ENCODE data around the gene TPM3.

The TPM3 gene

GRCh38 chr1:154176337-154176736 lies 15.6 kb downstream of the TPM3 start:
- no peak for DNase-seq (ENCODE audit: insufficient read length, low spot score)
- no peak for FAIRE-seq

GRCh38 chr1:154174654-154175053 lies 17.2 kb downstream of the TPM3 start:
- FAIRE-seq: no peak
- no peak for DNase-seq (ENCODE audit: insufficient read length, low spot score)
- no peak for TF ChIP-seq POLR2AphosphoS5 (IDR thresholded peaks at IDR 0.05; ENCODE audit: low read depth, low read length)
- TF ChIP-seq POLR2A (IDR thresholded peaks at IDR 0.05; ENCODE audit: low read depth, low read length): no peak
- TF ChIP-seq TAF1 (IDR thresholded peaks at IDR 0.05; ENCODE audit: low read depth, low read length): no peak
- no peak for TF ChIP-seq POU2F2 (IDR thresholded peaks at IDR 0.05; ENCODE audit: low read depth, low read length)
- no peak for TF ChIP-seq PAX5 (IDR thresholded peaks at IDR 0.05; ENCODE audit: insufficient read depth, low read length, severe bottlenecking)
- no peak for TF ChIP-seq SPI1 (IDR thresholded peaks at IDR 0.05; ENCODE audit: low read depth, low read length)

More at GRCh38 chr1:154176337-154176736, 15.6 kb downstream of the TPM3 start:
- no peak for TF ChIP-seq POLR2A (IDR thresholded peaks at IDR 0.05; ENCODE audit: low read depth, low read length)
- TF ChIP-seq POLR2AphosphoS5 (IDR thresholded peaks at IDR 0.05; ENCODE audit: low read depth, low read length): no peak
- TF ChIP-seq TAF1 (IDR thresholded peaks at IDR 0.05; ENCODE audit: low read depth, low read length): no peak
- no peak for TF ChIP-seq PAX5 (IDR thresholded peaks at IDR 0.05; ENCODE audit: insufficient read depth, low read length, severe bottlenecking)
- TF ChIP-seq POU2F2 (IDR thresholded peaks at IDR 0.05; ENCODE audit: low read depth, low read length): no peak
- no peak for TF ChIP-seq SPI1 (IDR thresholded peaks at IDR 0.05; ENCODE audit: low read depth, low read length)

DNA sequence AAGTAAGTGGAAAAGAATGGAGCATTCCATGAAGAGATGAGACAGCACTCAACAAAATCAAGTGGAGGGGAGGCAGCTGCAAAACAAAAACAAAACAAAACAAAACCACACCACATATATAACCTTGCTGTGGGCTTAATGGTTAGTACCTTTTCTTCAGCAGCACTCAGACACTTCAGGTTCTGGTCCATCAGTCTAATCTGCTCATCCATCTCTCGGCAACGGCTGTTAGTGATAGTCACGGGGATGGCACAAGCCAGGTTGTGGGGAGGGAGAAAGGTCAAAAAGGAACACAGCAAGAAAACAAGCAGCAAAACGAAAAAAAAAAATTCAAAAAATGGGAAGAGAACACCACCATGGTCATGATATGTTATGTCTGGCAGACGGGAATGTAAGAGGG lies 20.0 kb downstream of the TPM3 start:
- TF ChIP-seq POLR2AphosphoS5 (IDR thresholded peaks at IDR 0.05; ENCODE audit: low read depth, low read length) (no peak), POLR2A (IDR thresholded peaks at IDR 0.05; ENCODE audit: low read depth, low read length) (no peak), TAF1 (IDR thresholded peaks at IDR 0.05; ENCODE audit: low read depth, low read length) (no peak), POU2F2 (IDR thresholded peaks at IDR 0.05; ENCODE audit: low read depth, low read length) (no peak), SPI1 (IDR thresholded peaks at IDR 0.05; ENCODE audit: low read depth, low read length) (no peak), PAX5 (IDR thresholded peaks at IDR 0.05; ENCODE audit: insufficient read depth, low read length, severe bottlenecking) (no peak)

GRCh38 chr1:154171223-154171583 lies 20.7 kb downstream of the TPM3 start:
- DNase-seq (ENCODE audit: insufficient read length, low spot score): no peak
- no peak for FAIRE-seq
- TF ChIP-seq POLR2AphosphoS5 (IDR thresholded peaks at IDR 0.05; ENCODE audit: low read depth, low read length) (no peak), SPI1 (IDR thresholded peaks at IDR 0.05; ENCODE audit: low read depth, low read length) (no peak), PAX5 (IDR thresholded peaks at IDR 0.05; ENCODE audit: insufficient read depth, low read length, severe bottlenecking) (no peak), POU2F2 (IDR thresholded peaks at IDR 0.05; ENCODE audit: low read depth, low read length) (no peak)

More for the DNA sequence above, 20.0 kb downstream of the TPM3 start:
- DNase-seq (ENCODE audit: insufficient read length, low spot score): no peak
- no peak for FAIRE-seq

DNA sequence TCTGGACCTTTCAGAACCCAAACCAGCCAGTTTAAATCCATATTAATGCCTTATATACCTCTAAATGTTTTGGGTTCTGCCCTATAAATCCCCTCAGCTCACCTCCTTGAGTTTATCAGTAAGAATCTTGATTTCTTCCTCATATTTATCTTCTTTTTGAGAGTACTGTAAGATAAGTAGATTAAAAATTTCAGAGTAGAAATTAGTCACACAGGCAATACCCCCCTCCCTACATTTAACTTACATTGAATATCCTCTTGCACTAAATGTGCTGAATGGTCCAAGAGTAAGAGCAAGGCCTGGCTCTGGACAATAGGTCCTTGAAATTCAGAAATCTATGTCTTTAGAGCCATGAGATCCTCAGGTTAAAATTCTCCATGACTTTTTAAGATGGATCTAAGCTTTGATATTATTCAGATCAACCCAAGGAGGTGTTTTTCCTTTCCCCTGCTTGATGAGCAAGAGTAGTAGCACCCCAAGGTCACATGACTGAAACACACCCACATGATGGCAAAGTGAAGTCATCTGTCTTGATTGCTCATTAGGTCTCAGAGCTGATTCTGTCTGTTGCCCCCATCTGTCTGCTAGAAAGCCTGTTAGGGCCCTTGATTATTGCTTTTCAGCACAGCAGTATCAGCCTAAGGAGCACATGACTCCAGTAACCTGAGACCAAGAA lies 21.2 kb downstream of the TPM3 start:
- TF ChIP-seq POLR2AphosphoS5 (IDR thresholded peaks at IDR 0.05; ENCODE audit: low read depth, low read length): 0 out of 2 replicates have a peak, but pooled peaks have one; percentile 32
- no peak for TF ChIP-seq POU2F2 (IDR thresholded peaks at IDR 0.05; ENCODE audit: low read depth, low read length)
- FAIRE-seq: peak; percentile 71

DNA sequence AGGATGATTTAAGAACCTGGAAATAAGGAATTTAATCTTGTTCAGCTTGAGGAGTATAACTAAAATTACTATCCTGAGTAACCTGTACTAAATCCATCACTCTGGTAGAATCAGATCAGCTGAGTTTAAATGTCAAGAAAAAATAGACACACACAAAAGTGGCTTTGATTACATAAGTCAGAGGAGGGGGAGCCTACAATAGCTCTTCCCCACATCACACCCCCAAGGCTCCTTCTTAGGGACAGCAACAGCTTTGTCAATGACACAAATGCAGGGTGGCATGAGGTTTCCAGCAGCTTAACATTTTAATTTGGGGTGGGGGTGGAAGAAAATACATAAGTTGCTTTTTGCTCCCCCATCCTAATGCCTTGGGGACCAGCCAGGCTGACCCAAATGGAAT lies 24.4 kb downstream of the TPM3 start:
- DNase-seq (ENCODE audit: insufficient read length, low spot score) (no peak), FAIRE-seq (no peak)
- TF ChIP-seq SPI1 (IDR thresholded peaks at IDR 0.05; ENCODE audit: low read depth, low read length) (no peak), POLR2AphosphoS5 (IDR thresholded peaks at IDR 0.05; ENCODE audit: low read depth, low read length) (no peak), POLR2A (IDR thresholded peaks at IDR 0.05; ENCODE audit: low read depth, low read length) (no peak), TAF1 (IDR thresholded peaks at IDR 0.05; ENCODE audit: low read depth, low read length) (no peak), PAX5 (IDR thresholded peaks at IDR 0.05; ENCODE audit: insufficient read depth, low read length, severe bottlenecking) (no peak), POU2F2 (IDR thresholded peaks at IDR 0.05; ENCODE audit: low read depth, low read length) (no peak)

More for the DNA sequence above, 21.2 kb downstream of the TPM3 start:
- DNase-seq (ENCODE audit: insufficient read length, low spot score): no peak

DNA sequence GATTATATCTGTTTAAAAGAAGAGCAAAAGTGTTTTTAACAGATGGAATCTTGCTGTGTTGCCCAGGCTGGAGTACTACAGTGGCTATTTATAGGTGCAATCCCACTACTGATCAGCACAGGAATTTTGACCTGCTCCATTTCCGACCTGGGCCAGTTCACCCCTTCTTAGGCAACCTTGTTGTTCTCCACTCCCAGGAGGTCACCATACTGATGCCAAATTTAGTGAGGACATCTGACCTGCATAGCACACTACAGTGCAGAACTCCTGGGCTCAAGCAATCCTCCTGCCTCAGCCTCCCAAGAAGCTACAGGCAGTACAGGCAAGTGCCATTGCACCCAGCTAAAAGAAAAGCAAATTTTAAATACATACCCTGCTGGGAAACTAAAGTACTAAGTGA lies 25.7 kb downstream of the TPM3 start:
- TF ChIP-seq SPI1 (IDR thresholded peaks at IDR 0.05; ENCODE audit: low read depth, low read length) (no peak), POLR2AphosphoS5 (IDR thresholded peaks at IDR 0.05; ENCODE audit: low read depth, low read length) (no peak), TAF1 (IDR thresholded peaks at IDR 0.05; ENCODE audit: low read depth, low read length) (no peak), POLR2A (IDR thresholded peaks at IDR 0.05; ENCODE audit: low read depth, low read length) (no peak), PAX5 (IDR thresholded peaks at IDR 0.05; ENCODE audit: insufficient read depth, low read length, severe bottlenecking) (no peak), POU2F2 (IDR thresholded peaks at IDR 0.05; ENCODE audit: low read depth, low read length) (no peak)
- FAIRE-seq (no peak), DNase-seq (ENCODE audit: insufficient read length, low spot score) (no peak)

DNA sequence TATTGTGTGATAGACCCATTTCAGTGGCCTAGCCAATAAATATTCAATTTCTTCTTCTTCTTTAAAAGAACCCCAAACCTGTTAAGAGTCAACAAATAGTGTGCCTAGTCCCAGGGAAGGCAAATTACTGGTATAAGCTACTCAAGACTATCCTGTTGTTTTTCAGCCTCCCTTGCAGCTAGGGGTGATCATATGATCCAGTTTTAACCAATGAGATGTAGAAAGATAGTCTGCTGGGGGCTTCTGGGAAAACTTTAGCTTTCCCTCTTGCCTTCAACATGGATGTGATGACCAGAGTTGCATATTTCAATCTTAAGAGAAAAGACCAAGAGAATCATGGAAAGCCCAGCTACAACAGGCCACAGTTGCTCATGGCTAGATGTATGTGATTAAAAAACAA lies 32.3 kb downstream of the TPM3 start:
- TF ChIP-seq POLR2A (IDR thresholded peaks at IDR 0.05; ENCODE audit: low read depth, low read length) (no peak), POLR2AphosphoS5 (IDR thresholded peaks at IDR 0.05; ENCODE audit: low read depth, low read length) (no peak), TAF1 (IDR thresholded peaks at IDR 0.05; ENCODE audit: low read depth, low read length) (no peak), SPI1 (IDR thresholded peaks at IDR 0.05; ENCODE audit: low read depth, low read length) (no peak), PAX5 (IDR thresholded peaks at IDR 0.05; ENCODE audit: insufficient read depth, low read length, severe bottlenecking) (no peak), POU2F2 (IDR thresholded peaks at IDR 0.05; ENCODE audit: low read depth, low read length) (no peak)
- FAIRE-seq: no peak

GRCh38 chr1:154158307-154159125 lies 33.4 kb downstream of the TPM3 start:
- FAIRE-seq: no peak
- peak; percentile 36; the same call in 1 of the 2 replicates for TF ChIP-seq TAF1 (IDR thresholded peaks at IDR 0.05; ENCODE audit: low read depth, low read length)
- TF ChIP-seq SPI1 (IDR thresholded peaks at IDR 0.05; ENCODE audit: low read depth, low read length): peak; percentile 99
- no peak for TF ChIP-seq POLR2AphosphoS5 (IDR thresholded peaks at IDR 0.05; ENCODE audit: low read depth, low read length)
- TF ChIP-seq POU2F2 (IDR thresholded peaks at IDR 0.05; ENCODE audit: low read depth, low read length): no peak; the same call in 1 of the 2 replicates
- TF ChIP-seq POLR2A (IDR thresholded peaks at IDR 0.05; ENCODE audit: low read depth, low read length): no peak
- no peak for DNase-seq (ENCODE audit: insufficient read length, low spot score)

More for the DNA sequence above, 32.3 kb downstream of the TPM3 start:
- no peak for DNase-seq (ENCODE audit: insufficient read length, low spot score)
